ENCODE results near the gene RNF169.

DNA sequence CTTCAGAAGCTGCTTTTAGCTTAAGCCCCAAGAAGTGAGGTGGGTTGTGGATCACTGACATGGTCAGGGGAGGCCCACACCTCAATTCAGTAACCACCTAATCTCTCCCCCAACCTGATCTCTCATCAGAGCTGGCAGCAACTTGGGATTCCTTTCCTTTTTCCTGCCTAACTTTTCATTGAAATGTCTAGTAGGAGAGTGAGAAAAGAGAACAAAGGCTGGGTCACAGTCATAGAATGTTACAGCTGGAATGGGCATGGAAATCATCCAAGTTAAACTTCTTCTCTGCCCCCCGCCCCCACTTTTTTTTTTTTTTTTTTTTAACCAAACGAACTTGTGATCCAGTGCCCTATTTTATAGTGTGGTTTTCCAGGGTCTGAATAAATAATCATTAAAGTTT, 91.8 kb downstream of the RNF169 start:
- TF ChIP-seq, protein P1, sequence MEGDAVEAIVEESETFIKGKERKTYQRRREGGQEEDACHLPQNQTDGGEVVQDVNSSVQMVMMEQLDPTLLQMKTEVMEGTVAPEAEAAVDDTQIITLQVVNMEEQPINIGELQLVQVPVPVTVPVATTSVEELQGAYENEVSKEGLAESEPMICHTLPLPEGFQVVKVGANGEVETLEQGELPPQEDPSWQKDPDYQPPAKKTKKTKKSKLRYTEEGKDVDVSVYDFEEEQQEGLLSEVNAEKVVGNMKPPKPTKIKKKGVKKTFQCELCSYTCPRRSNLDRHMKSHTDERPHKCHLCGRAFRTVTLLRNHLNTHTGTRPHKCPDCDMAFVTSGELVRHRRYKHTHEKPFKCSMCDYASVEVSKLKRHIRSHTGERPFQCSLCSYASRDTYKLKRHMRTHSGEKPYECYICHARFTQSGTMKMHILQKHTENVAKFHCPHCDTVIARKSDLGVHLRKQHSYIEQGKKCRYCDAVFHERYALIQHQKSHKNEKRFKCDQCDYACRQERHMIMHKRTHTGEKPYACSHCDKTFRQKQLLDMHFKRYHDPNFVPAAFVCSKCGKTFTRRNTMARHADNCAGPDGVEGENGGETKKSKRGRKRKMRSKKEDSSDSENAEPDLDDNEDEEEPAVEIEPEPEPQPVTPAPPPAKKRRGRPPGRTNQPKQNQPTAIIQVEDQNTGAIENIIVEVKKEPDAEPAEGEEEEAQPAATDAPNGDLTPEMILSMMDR (conservative IDR thresholded peaks at IDR 0.05 in 1 of 2, IDR thresholded peaks at IDR 0.05 in 1 of 2; ENCODE audit: low read depth in 1 of 2, low read length in 2 of 2): no peak
- no peak for TF ChIP-seq EZH2 (IDR thresholded peaks at IDR 0.05; ENCODE audit: low read length, missing control alignments)
